ENCODE measurements around the gene MVB12B. TPM values are rescaled to one million over a fixed set of nuclear protein-coding genes. Genes with fewer than 3 reads are reported as not detected.

Gene MVB12B
- total and polyA plus RNA-seq, 2 of the 8 experiments (the other 6 are each of a cell fraction or from before 2014, with no cell fraction given) = 2.6 to 5.0 TPM

DNA sequence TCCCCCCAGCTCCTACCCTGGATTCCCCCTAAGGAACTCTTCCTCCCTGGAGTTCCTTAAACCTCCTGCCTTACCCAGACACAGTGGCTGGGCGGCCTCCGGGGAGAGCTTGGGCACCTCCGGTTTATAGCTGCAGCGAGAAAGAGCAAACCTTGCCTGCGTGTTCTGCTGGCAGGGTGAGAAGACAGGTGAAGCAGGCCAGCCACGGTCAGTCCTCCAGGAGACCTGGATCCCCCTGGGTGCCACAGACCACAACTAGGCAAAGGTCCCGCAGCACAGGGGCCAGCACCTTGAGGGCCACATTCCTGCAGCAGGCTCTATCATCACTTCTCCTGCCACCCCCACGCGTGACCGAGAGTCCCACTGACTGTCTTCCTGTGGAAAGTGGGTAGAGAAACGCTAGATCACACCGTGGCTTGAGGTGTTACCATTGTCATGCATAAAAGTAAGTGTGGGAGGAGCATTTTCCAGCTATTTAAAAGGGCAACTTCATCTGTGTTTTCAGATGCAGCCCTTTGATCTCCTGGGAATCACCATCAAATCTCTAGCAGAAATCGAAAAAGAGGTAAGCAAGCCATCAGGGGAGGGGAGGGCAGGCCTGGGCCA, 156.9 kb downstream of the MVB12B start:
- Histone ChIP-seq H3K9me3 (ENCODE audit: insufficient read depth in 2 of 2, low read depth in 1 of 2, low read length in 1 of 2) (no peaks in the 10 kb centered on the region), H3K79me1 (ENCODE audit: low read depth, low read length) (no peaks in the 10 kb centered on the region), H2BK20ac (ENCODE audit: low read length) (no peak overlapping the region), H3K4me1 (replicated peaks in 1 of 4; ENCODE audit: control insufficient read depth in 3 of 4, insufficient read depth in 4 of 4, low read length in 3 of 4) (peaks cover 0 to 4% (median 2%) of the 10 kb centered on the region in 4 experiments; a peak in 3 of 7 replicates), H2BK12ac (ENCODE audit: low read depth, low read length) (no peak overlapping the region; the same call in 1 of the 2 replicates), H2AK5ac (ENCODE audit: low read depth, low read length) (no peak overlapping the region), H3K4me2 (ENCODE audit: insufficient read depth in 1 of 2, low read depth in 2 of 2, low read length in 2 of 2) (no peak overlapping the region; a peak in 1 of 4 replicates), H2BK15ac (ENCODE audit: low read length) (no peak overlapping the region), H3K4me3 (ENCODE audit: extremely low read depth in 1 of 4, insufficient read depth in 2 of 4, low read depth in 3 of 4, low read length in 4 of 4) (no peak overlapping the region), H3K18ac (ENCODE audit: extremely low read depth, low read length) (no peak overlapping the region), H3K9ac (replicated peaks in 1 of 4; ENCODE audit: extremely low read depth in 1 of 4, low read depth in 3 of 4, low read length in 3 of 4) (no peak overlapping the region), H2BK120ac (replicated peaks; ENCODE audit: low read depth, low read length) (no peak overlapping the region), H4K20me1 (replicated peaks in 1 of 2; ENCODE audit: control insufficient read depth in 1 of 2, insufficient read depth in 2 of 2, low read length in 2 of 2) (peaks cover 0 to 3% of the 10 kb centered on the region in 2 experiments), H4K8ac (ENCODE audit: extremely low read depth, insufficient read depth, low read length) (no peak overlapping the region), H2AFZ (ENCODE audit: low read length) (no peak overlapping the region), H3K14ac (ENCODE audit: insufficient read length) (no peak overlapping the region), H3K56ac (replicated peaks; ENCODE audit: insufficient read length, low read depth, low read length) (no peak overlapping the region), H3K36me3 (ENCODE audit: control insufficient read depth in 2 of 4, insufficient read depth in 4 of 4, low read length in 3 of 4) (no peaks in the 10 kb centered on the region), H3K23ac (ENCODE audit: insufficient read length) (no peak overlapping the region), H3K27me3 (replicated peaks in 1 of 4; ENCODE audit: control insufficient read depth in 3 of 4, extremely low read depth in 1 of 4, insufficient read depth in 3 of 4, low read length in 3 of 4) (peaks cover 0 to 5% (median 0%) of the 10 kb centered on the region in 4 experiments; a peak in 3 of 7 replicates), H3K27ac (ENCODE audit: low read depth, low read length) (no peak overlapping the region), H3K79me2 (ENCODE audit: control insufficient read depth in 1 of 2, insufficient read depth in 2 of 2, low read length in 2 of 2) (no peaks in the 10 kb centered on the region), H3K23me2 (ENCODE audit: low read depth, low read length) (peaks cover 5% of the 10 kb centered on the region; the same call in 1 of the 2 replicates), H2BK5ac (ENCODE audit: low read depth, low read length) (no peak overlapping the region), H3K4ac (replicated peaks; ENCODE audit: insufficient read length, low read depth, low read length) (no peak overlapping the region), H4K5ac (ENCODE audit: insufficient read length, low read depth, low read length) (no peak overlapping the region), H4K91ac (replicated peaks; ENCODE audit: insufficient read length, low read length) (no peak overlapping the region)
- DNase-seq (ENCODE audit: low read depth in 1 of 2, low spot score in 2 of 2) = no peak
- 95% methylated on average over 13 of the region's 13 CpGs; no CpG with 5 or more reads in 1 of the 2 experiments for WGBS, 2 experiments (ENCODE audit: extremely low coverage in 1 of 2, insufficient coverage in 1 of 2, insufficient read length in 1 of 2, insufficient replicate concordance in 2 of 2, low coverage in 1 of 2, low lambda C conversion rate in 2 of 2, missing lambda C conversion rate in 1 of 2)
- no peak for TF ChIP-seq GTF2F1 (IDR thresholded peaks at IDR 0.05; ENCODE audit: borderline replicate concordance, low read depth, low read length)
- no peak for TF ChIP-seq POU5F1 (IDR thresholded peaks at IDR 0.05; ENCODE audit: low read depth, low read length)
- TF ChIP-seq JUND (IDR thresholded peaks at IDR 0.05; ENCODE audit: low read length) = no peak
- no peak for TF ChIP-seq KDM1A (IDR thresholded peaks at IDR 0.05; ENCODE audit: borderline replicate concordance, low read length)
- TF ChIP-seq EGR1 (IDR thresholded peaks at IDR 0.05; ENCODE audit: borderline replicate concordance, low read depth, low read length) = no peak
- no peak for TF ChIP-seq TAF7 (optimal IDR thresholded peaks at IDR 0.05; ENCODE audit: borderline replicate concordance, low read depth, low read length)
- TF ChIP-seq TEAD4 (IDR thresholded peaks at IDR 0.05; ENCODE audit: low read depth, low read length) = no peak
- CTCF ChIA-PET (ENCODE audit: partially characterized antibody) = interaction anchor here (0.7 to 4.4 kb wide), 23 partner anchors 8 to 190 kb away, joined by 3 to 50 read pairs (median 5); no protein-coding TSS in a partner anchor
- POLR2A ChIA-PET (ENCODE audit: partially characterized antibody) = interaction anchor here (1.4 to 1.6 kb wide), 2 partner anchors 12 to 79 kb away, joined by 3 to 5 read pairs; no protein-coding TSS in a partner anchor
- FAIRE-seq = no peak
